ENCODE data around the gene AUTS2. TPM values are rescaled to one million over a fixed set of nuclear protein-coding genes. Genes with fewer than 3 reads are reported as not detected.

AUTS2 gene
- polyA plus RNA-seq, 1 donor, result 110 TPM

- DNase-seq, result no peak
Measured at GRCh38 chr7:69786730-69787395, 188.6 kb downstream of the AUTS2 start.

- no peak for DNase-seq
Measured at GRCh38 chr7:69787736-69788431, 189.6 kb downstream of the AUTS2 start.

GRCh38 chr7:69789563-69789962 is 191.3 kb downstream of the AUTS2 start:
- no peak for DNase-seq

GRCh38 chr7:69790977-69791724 is 192.9 kb downstream of the AUTS2 start:
- DNase-seq, result no peak

GRCh38 chr7:69791739-69792138 is 193.5 kb downstream of the AUTS2 start:
- DNase-seq, result no peak

- DNase-seq, result no peak
Measured at GRCh38 chr7:69795932-69796331, 197.7 kb downstream of the AUTS2 start.

GRCh38 chr7:69796416-69796815 is 198.1 kb downstream of the AUTS2 start:
- no peak for DNase-seq

- DNase-seq, result no peak
Measured at GRCh38 chr7:69799048-69799697, 200.9 kb downstream of the AUTS2 start.

- DNase-seq, result no peak
Measured at GRCh38 chr7:69799990-69800389, 201.7 kb downstream of the AUTS2 start.

- no peak for DNase-seq
Measured at GRCh38 chr7:69800495-69800894, 202.2 kb downstream of the AUTS2 start.

- DNase-seq, result no peak
Measured at GRCh38 chr7:69801729-69802682, 203.7 kb downstream of the AUTS2 start.

GRCh38 chr7:69803699-69804516 is 205.6 kb downstream of the AUTS2 start:
- no peak for DNase-seq

- no peak for DNase-seq
Measured at GRCh38 chr7:69804962-69805361, 206.7 kb downstream of the AUTS2 start.

- DNase-seq, result no peak
Measured at GRCh38 chr7:69808391-69808790, 210.1 kb downstream of the AUTS2 start.

- DNase-seq, result no peak
Measured at GRCh38 chr7:69811476-69812308, 213.4 kb downstream of the AUTS2 start.

- DNase-seq, result no peak
Measured at GRCh38 chr7:69812756-69813155, 214.5 kb downstream of the AUTS2 start.

GRCh38 chr7:69813637-69814240 is 215.5 kb downstream of the AUTS2 start:
- DNase-seq, result no peak

- no peak for DNase-seq
Measured at GRCh38 chr7:69814421-69814962, 216.2 kb downstream of the AUTS2 start.

- no peak for DNase-seq
Measured at GRCh38 chr7:69816501-69816900, 218.2 kb downstream of the AUTS2 start.

Measured in left kidney (tissue), 2 donors.